WTC11 (cell line): Measurements from ENCODE around the gene SEMA4C.

Experiments
- CTCF ChIP-seq: fragments of 200-600 bp; IDR thresholded peaks from 2 replicates; pipeline ENCODE4 v1.8.0; 2022; ENCODE audit warnings: antibody characterized with exemption
- ZNF219 ChIP-seq: sonication (generic); formaldehyde crosslinking; IDR thresholded peaks from 2 replicates; pipeline ENCODE4 v1.8.0; 2023; ENCODE audit warnings: missing genetic modification reagents, mild to moderate bottlenecking, borderline replicate concordance

DNA sequence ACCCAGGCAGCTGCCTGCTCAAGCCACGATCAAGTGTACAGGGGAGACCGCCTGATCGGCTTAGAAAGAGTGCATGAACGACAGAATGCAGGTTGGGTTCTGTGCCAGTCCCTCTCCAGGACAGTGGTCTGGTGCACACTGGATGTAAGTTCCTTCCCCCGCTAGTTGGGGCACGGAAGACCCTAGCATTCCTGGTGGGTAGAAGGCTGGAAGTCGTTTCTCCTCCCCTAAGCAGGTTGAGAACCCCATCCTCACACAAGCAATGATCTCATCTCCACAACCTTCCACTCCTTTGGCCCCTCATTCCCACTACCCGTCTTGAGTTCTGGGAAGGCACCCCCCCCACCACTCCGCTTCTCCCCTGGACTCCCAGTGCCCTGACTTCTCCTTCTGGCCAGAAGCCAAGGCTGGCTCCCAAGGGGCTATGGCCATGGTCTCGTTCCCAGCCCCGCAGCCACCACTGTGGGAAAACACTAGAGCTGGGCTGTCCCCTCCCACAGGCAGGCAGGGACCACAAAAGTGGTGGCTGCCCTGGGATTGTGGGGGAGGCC is 10.7 kb downstream of the SEMA4C start:
- TF ChIP-seq CTCF (no peak), ZNF219 (CRISPR knock-in tag) (no peak)
